ENCODE measurements around the gene KCNC3. TPM values are rescaled to one million over a fixed set of nuclear protein-coding genes. Genes with fewer than 3 reads are reported as not detected.

Gene KCNC3
- total RNA-seq, 1 donor from 2014 or later: not detected

DNA sequence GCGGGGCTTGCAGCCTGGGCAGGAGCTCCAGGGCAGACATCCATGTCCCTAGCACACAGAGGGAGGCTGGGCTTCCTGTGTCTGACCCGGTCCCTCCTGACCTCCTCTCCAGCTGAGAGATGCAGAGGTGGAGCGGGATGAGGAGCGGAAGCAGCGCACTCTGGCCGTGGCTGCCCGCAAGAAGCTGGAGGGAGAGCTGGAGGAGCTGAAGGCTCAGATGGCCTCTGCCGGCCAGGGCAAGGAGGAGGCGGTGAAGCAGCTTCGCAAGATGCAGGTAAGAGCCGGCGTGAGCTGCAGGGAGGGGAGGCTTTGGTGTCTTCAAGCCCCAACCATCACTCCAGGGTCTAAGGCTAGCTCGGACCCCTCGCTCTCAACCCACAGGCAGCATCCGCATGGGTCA lies 38.4 kb downstream of the KCNC3 start:
- DNase-seq (ENCODE audit: low read depth) (no peak), FAIRE-seq (no peak)
- no peak overlapping the region for H3K4me3 ChIP-seq (ENCODE audit: low read depth, low read length)
- H3K27me3 ChIP-seq (ENCODE audit: control insufficient read depth, insufficient read depth, low read length): no peaks in the 10 kb centered on the region
- H3K36me3 ChIP-seq (ENCODE audit: control insufficient read depth, insufficient read depth, low read length): no peaks in the 10 kb centered on the region
- TF ChIP-seq, protein P1, sequence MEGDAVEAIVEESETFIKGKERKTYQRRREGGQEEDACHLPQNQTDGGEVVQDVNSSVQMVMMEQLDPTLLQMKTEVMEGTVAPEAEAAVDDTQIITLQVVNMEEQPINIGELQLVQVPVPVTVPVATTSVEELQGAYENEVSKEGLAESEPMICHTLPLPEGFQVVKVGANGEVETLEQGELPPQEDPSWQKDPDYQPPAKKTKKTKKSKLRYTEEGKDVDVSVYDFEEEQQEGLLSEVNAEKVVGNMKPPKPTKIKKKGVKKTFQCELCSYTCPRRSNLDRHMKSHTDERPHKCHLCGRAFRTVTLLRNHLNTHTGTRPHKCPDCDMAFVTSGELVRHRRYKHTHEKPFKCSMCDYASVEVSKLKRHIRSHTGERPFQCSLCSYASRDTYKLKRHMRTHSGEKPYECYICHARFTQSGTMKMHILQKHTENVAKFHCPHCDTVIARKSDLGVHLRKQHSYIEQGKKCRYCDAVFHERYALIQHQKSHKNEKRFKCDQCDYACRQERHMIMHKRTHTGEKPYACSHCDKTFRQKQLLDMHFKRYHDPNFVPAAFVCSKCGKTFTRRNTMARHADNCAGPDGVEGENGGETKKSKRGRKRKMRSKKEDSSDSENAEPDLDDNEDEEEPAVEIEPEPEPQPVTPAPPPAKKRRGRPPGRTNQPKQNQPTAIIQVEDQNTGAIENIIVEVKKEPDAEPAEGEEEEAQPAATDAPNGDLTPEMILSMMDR (IDR thresholded peaks at IDR 0.05; ENCODE audit: insufficient read depth, low read length, severe bottlenecking): no peak

DNA sequence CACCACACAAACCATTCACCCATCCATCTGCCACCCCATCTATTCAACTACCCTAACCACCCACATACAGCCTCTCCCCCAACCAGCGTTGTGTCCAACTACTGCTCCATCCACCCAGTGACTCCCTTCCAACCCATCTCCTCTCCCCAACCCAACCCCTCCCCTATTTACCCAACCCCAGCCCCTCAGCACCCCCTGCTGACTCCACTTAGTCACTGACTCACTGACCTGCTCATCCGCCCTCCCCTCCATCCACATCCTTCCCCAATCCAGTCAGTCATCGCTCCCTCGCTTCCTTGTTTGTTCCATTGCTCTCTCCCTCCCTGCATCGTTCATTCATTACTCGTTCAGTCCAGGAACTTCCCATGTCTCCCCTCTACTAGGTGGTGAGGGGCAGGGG lies 39.2 kb downstream of the KCNC3 start:
- DNase-seq (ENCODE audit: low read depth) (no peak), FAIRE-seq (no peak)
- Histone ChIP-seq H3K36me3 (ENCODE audit: control insufficient read depth, insufficient read depth, low read length) (no peaks in the 10 kb centered on the region), H3K27me3 (ENCODE audit: control insufficient read depth, insufficient read depth, low read length) (no peaks in the 10 kb centered on the region), H3K4me3 (ENCODE audit: low read depth, low read length) (no peak overlapping the region)
- TF ChIP-seq, protein P1 (IDR thresholded peaks at IDR 0.05; ENCODE audit: insufficient read depth, low read length, severe bottlenecking): no peak

DNA sequence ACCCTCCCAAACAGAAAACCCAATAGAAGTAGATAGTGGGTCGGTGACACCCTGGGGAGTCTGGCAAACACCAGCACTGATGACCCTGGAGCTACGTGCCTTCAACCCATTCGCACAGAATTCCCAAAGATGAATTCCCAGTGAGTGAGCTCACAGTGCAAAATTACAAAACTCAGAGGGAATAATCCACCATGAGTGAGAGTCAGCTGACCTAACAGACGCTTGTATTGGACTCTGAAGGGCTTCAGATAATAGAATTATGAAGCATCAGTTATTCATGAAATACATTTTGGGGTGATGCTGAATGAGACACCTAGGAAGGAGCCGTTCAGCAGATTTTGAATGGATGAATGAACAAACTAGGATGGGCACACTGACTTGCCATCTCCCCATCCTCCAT lies 40.2 kb downstream of the KCNC3 start:
- TF ChIP-seq, protein P1 (IDR thresholded peaks at IDR 0.05; ENCODE audit: insufficient read depth, low read length, severe bottlenecking): no peak
- DNase-seq (ENCODE audit: low read depth) (no peak), FAIRE-seq (no peak)
- H3K27me3 ChIP-seq (ENCODE audit: control insufficient read depth, insufficient read depth, low read length): no peaks in the 10 kb centered on the region
- H3K36me3 ChIP-seq (ENCODE audit: control insufficient read depth, insufficient read depth, low read length): no peaks in the 10 kb centered on the region
- no peak overlapping the region for H3K4me3 ChIP-seq (ENCODE audit: low read depth, low read length)

DNA sequence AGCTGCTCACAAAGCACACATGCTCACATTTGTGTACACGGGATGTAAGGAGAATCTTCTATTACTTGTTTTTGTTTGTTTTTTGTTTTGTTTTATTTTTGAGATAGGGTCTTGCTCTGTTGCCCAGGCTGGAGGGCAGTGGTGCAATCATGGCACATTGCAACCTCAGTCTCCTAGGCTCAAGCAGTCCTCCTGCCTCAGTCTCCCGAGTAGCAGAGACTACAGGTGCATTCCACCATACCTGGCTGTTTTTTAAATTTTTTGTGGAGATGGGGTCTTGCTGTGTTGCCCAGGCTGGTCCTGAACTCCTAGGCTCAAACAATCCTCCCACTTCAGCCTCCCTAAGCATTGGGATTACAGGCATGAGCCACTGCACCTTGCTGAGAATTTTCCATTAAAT lies 41.8 kb downstream of the KCNC3 start:
- no peaks in the 10 kb centered on the region for H3K27me3 ChIP-seq (ENCODE audit: control insufficient read depth, insufficient read depth, low read length)
- no peaks in the 10 kb centered on the region for H3K36me3 ChIP-seq (ENCODE audit: control insufficient read depth, insufficient read depth, low read length)
- no peak for FAIRE-seq
- DNase-seq (ENCODE audit: low read depth): no peak
- no peak overlapping the region for H3K4me3 ChIP-seq (ENCODE audit: low read depth, low read length)
- TF ChIP-seq, protein P1 (IDR thresholded peaks at IDR 0.05; ENCODE audit: insufficient read depth, low read length, severe bottlenecking): no peak

DNA sequence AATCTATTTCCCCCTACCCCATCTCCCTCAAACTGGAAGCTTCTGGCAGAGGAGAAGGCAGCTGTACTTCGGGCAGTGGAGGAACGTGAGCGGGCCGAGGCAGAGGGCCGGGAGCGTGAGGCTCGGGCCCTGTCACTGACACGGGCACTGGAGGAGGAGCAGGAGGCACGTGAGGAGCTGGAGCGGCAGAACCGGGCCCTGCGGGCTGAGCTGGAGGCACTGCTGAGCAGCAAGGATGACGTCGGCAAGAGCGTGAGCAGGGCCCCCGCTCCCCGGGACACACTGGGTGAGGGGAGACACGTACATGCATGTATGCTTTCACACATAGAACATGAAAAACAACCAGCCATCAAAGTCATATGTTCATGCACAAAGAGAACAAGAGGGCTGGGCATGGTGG lies 42.7 kb downstream of the KCNC3 start:
- TF ChIP-seq, protein P1 (IDR thresholded peaks at IDR 0.05; ENCODE audit: insufficient read depth, low read length, severe bottlenecking): no peak
- FAIRE-seq: no peak
- Histone ChIP-seq H3K4me3 (ENCODE audit: low read depth, low read length) (no peak overlapping the region), H3K27me3 (ENCODE audit: control insufficient read depth, insufficient read depth, low read length) (no peaks in the 10 kb centered on the region), H3K36me3 (ENCODE audit: control insufficient read depth, insufficient read depth, low read length) (no peaks in the 10 kb centered on the region)
- DNase-seq (ENCODE audit: low read depth): no peak

DNA sequence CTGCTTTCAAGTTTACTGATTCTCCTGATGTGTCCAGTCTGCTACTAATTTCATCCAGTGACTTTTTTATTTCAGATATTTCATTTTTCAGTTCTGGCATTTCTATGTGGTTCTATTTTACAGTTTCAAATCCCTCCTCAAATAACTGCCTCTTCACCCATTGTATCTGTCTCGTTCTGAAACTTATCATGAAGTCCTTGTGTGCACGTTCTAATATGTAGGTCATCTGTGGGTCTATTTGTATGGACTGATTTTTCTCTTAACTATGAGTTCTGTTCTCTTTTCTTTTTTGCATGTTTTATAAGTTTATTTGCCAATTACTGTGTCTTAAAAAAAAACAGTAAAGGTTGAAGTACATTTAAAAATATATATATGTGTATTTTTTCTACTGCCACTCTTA lies 43.3 kb downstream of the KCNC3 start:
- DNase-seq (ENCODE audit: low read depth) (no peak), FAIRE-seq (no peak)
- no peak overlapping the region for H3K4me3 ChIP-seq (ENCODE audit: low read depth, low read length)
- TF ChIP-seq, protein P1 (IDR thresholded peaks at IDR 0.05; ENCODE audit: insufficient read depth, low read length, severe bottlenecking): no peak
- no peaks in the 10 kb centered on the region for H3K27me3 ChIP-seq (ENCODE audit: control insufficient read depth, insufficient read depth, low read length)
- no peaks in the 10 kb centered on the region for H3K36me3 ChIP-seq (ENCODE audit: control insufficient read depth, insufficient read depth, low read length)
